ENCODE results near the gene KPTN. TPM values are rescaled to one million over a fixed set of nuclear protein-coding genes. Genes with fewer than 3 reads are reported as not detected.

The KPTN gene
- total RNA-seq, 1 experiment from 2014 or later, result 8.0 TPM

- H3K9me3 ChIP-seq (ENCODE audit: low read length), result no peaks in the 10 kb centered on the region
- no peak overlapping the region for H2AFZ ChIP-seq (ENCODE audit: low read length)
- ChIA-PET CTCF (no interaction called here), POLR2A (ENCODE audit: unreplicated experiment) (no interaction called here)
- H4K20me1 ChIP-seq (ENCODE audit: low read length), result no peaks in the 10 kb centered on the region
- ATAC-seq, result no peak
- H3K4me3 ChIP-seq (ENCODE audit: low read length), result no peak overlapping the region
- no peak for TF ChIP-seq EZH2phosphoT487 (IDR thresholded peaks at IDR 0.05; ENCODE audit: borderline replicate concordance, low read length)
- no peak for TF ChIP-seq EZH2 (IDR thresholded peaks at IDR 0.05; ENCODE audit: low read length, unreplicated experiment)
- TF ChIP-seq, protein P1, sequence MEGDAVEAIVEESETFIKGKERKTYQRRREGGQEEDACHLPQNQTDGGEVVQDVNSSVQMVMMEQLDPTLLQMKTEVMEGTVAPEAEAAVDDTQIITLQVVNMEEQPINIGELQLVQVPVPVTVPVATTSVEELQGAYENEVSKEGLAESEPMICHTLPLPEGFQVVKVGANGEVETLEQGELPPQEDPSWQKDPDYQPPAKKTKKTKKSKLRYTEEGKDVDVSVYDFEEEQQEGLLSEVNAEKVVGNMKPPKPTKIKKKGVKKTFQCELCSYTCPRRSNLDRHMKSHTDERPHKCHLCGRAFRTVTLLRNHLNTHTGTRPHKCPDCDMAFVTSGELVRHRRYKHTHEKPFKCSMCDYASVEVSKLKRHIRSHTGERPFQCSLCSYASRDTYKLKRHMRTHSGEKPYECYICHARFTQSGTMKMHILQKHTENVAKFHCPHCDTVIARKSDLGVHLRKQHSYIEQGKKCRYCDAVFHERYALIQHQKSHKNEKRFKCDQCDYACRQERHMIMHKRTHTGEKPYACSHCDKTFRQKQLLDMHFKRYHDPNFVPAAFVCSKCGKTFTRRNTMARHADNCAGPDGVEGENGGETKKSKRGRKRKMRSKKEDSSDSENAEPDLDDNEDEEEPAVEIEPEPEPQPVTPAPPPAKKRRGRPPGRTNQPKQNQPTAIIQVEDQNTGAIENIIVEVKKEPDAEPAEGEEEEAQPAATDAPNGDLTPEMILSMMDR (conservative IDR thresholded peaks at IDR 0.05; ENCODE audit: low read depth, low read length), result no peak
- no peak overlapping the region for H3K27ac ChIP-seq (ENCODE audit: low read length)
- no peaks in the 10 kb centered on the region for H3K4me1 ChIP-seq (ENCODE audit: insufficient read depth, low read length)
- no peak for DNase-seq
- peaks cover 31% of the 10 kb centered on the region for H3K27me3 ChIP-seq (ENCODE audit: low read length)
- H3K36me3 ChIP-seq (ENCODE audit: low read depth, low read length), result no peaks in the 10 kb centered on the region
- H3K9ac ChIP-seq (ENCODE audit: low read length), result no peak overlapping the region
- no peaks in the 10 kb centered on the region for H3F3A ChIP-seq (ENCODE audit: low read length, unreplicated experiment)
- no peak overlapping the region for H3K4me2 ChIP-seq (ENCODE audit: low read length)
- intact Hi-C loops (cut with micrococcal nuclease), result no loop called here
- H3K9me2 ChIP-seq (replicated peaks; ENCODE audit: low read length), result no peaks in the 10 kb centered on the region
- H3K79me2 ChIP-seq (ENCODE audit: low read length), result no peaks in the 10 kb centered on the region
- BruUV-seq (replicated peaks), result no TSS peak
Measured at GRCh38 chr19:47471381-47471732, 12.7 kb downstream of the KPTN start.

GRCh38 chr19:47470447-47471195 lies 13.4 kb downstream of the KPTN start:
- H3K36me3 ChIP-seq (ENCODE audit: low read depth, low read length), result no peaks in the 10 kb centered on the region
- ATAC-seq (no peak), DNase-seq (no peak)

GRCh38 chr19:47469719-47470118 lies 14.3 kb downstream of the KPTN start:
- no peaks in the 10 kb centered on the region for H4K20me1 ChIP-seq (ENCODE audit: low read length)
- no peaks in the 10 kb centered on the region for H3F3A ChIP-seq (ENCODE audit: low read length, unreplicated experiment)
- no peaks in the 10 kb centered on the region for H3K36me3 ChIP-seq (ENCODE audit: low read depth, low read length)
- H3K79me2 ChIP-seq (ENCODE audit: low read length), result no peaks in the 10 kb centered on the region
- no peaks in the 10 kb centered on the region for H3K9me3 ChIP-seq (ENCODE audit: low read length)
- H3K4me3 ChIP-seq (ENCODE audit: low read length), result no peak overlapping the region
- H3K27ac ChIP-seq (ENCODE audit: low read length), result no peak overlapping the region
- intact Hi-C loops (cut with micrococcal nuclease), result no loop called here
- ATAC-seq (no peak), DNase-seq (no peak)
- ChIA-PET POLR2A (ENCODE audit: unreplicated experiment) (no interaction called here), CTCF (no interaction called here)
- H3K27me3 ChIP-seq (ENCODE audit: low read length), result peaks cover 31% of the 10 kb centered on the region
- no peak overlapping the region for H2AFZ ChIP-seq (ENCODE audit: low read length)
- H3K4me2 ChIP-seq (ENCODE audit: low read length), result no peak overlapping the region
- BruUV-seq (replicated peaks), result no TSS peak
- TF ChIP-seq, protein P1 (conservative IDR thresholded peaks at IDR 0.05; ENCODE audit: low read depth, low read length), result no peak
- TF ChIP-seq EZH2phosphoT487 (IDR thresholded peaks at IDR 0.05; ENCODE audit: borderline replicate concordance, low read length), result no peak
- no peak for TF ChIP-seq EZH2 (IDR thresholded peaks at IDR 0.05; ENCODE audit: low read length, unreplicated experiment)
- H3K9ac ChIP-seq (ENCODE audit: low read length), result no peak overlapping the region
- H3K9me2 ChIP-seq (replicated peaks; ENCODE audit: low read length), result no peaks in the 10 kb centered on the region
- no peaks in the 10 kb centered on the region for H3K4me1 ChIP-seq (ENCODE audit: insufficient read depth, low read length)

More at GRCh38 chr19:47470447-47471195, 13.4 kb downstream of the KPTN start:
- no peak overlapping the region for H3K4me3 ChIP-seq (ENCODE audit: low read length)
- no TSS peak for BruUV-seq (replicated peaks)
- TF ChIP-seq EZH2phosphoT487 (IDR thresholded peaks at IDR 0.05; ENCODE audit: borderline replicate concordance, low read length) (no peak), EZH2 (IDR thresholded peaks at IDR 0.05; ENCODE audit: low read length, unreplicated experiment) (no peak)
- TF ChIP-seq, protein P1 (conservative IDR thresholded peaks at IDR 0.05; ENCODE audit: low read depth, low read length), result no peak
- POLR2A ChIA-PET (ENCODE audit: unreplicated experiment), result no interaction called here
- peaks cover 31% of the 10 kb centered on the region for H3K27me3 ChIP-seq (ENCODE audit: low read length)
- intact Hi-C loops (cut with micrococcal nuclease), result no loop called here
- H3K27ac ChIP-seq (ENCODE audit: low read length), result no peak overlapping the region
- no peaks in the 10 kb centered on the region for H3F3A ChIP-seq (ENCODE audit: low read length, unreplicated experiment)
- no peaks in the 10 kb centered on the region for H3K79me2 ChIP-seq (ENCODE audit: low read length)
- no peaks in the 10 kb centered on the region for H4K20me1 ChIP-seq (ENCODE audit: low read length)
- H3K9me2 ChIP-seq (replicated peaks; ENCODE audit: low read length), result no peaks in the 10 kb centered on the region
- CTCF ChIA-PET, result no interaction called here
- H2AFZ ChIP-seq (ENCODE audit: low read length), result no peak overlapping the region
- no peaks in the 10 kb centered on the region for H3K9me3 ChIP-seq (ENCODE audit: low read length)
- H3K4me1 ChIP-seq (ENCODE audit: insufficient read depth, low read length), result no peaks in the 10 kb centered on the region
- no peak overlapping the region for H3K4me2 ChIP-seq (ENCODE audit: low read length)
- no peak overlapping the region for H3K9ac ChIP-seq (ENCODE audit: low read length)

All from PC-3 (cell line).